Fibroblast of mammary gland (primary cell): Measurements from ENCODE around the gene NOX5.
"Not testable (repeated sequence)": the region's sequence is repeated elsewhere in the genome, so short reads cannot be mapped to it uniquely, and the experiment has no call there.

Experiments used
- DNase-seq: peaks from one replicate; pipeline ENCODE4 v3.0.0-alpha.2; 2010; ENCODE audit warnings: low read depth
- H3K4me3 ChIP-seq: 2 replicates; pipeline ENCODE4 v1.5.1; 2011; ENCODE audit warnings: low read depth, mild to moderate bottlenecking, low read length, moderate library complexity; ENCODE audit not compliant: control insufficient read depth
- CTCF ChIP-seq: conservative IDR thresholded peaks from 2 replicates; pipeline ENCODE4 v1.5.1; 2011; ENCODE audit warnings: low read depth, low read length, inconsistent platforms; ENCODE audit not compliant: control insufficient read depth, insufficient read depth

NOX5 gene

GRCh38 chr15:69014454-69014853, at the start of gene NOX5:
NOX5 (plus strand) TSS chr15:69014695; CDS start chr15:69014736, 41 bp downstream.
- TF ChIP-seq CTCF, result no peak
- no peak within 1 kb of the TSS for H3K4me3 ChIP-seq
- DNase-seq, result peak; percentile 45

GRCh38 chr15:68966996-68967395, 47.5 kb upstream of the NOX5 start:
- no peak for DNase-seq
- no peak overlapping the region for H3K4me3 ChIP-seq
- no peak for TF ChIP-seq CTCF

- H3K4me3 ChIP-seq, result no peak overlapping the region
- TF ChIP-seq CTCF, result no peak
- DNase-seq, result no peak
These were observed 46.5 kb upstream of the NOX5 start for GRCh38 chr15:68967948-68968347.

- DNase-seq, result no peak
- no peak for TF ChIP-seq CTCF
- H3K4me3 ChIP-seq, result no peak overlapping the region
These were observed 45.2 kb upstream of the NOX5 start for GRCh38 chr15:68969298-68969697.

GRCh38 chr15:68972201-68973065, 42.1 kb upstream of the NOX5 start:
- no peak overlapping the region for H3K4me3 ChIP-seq
- no peak for TF ChIP-seq CTCF
- DNase-seq, result no peak

- not testable (repeated sequence) for DNase-seq, H3K4me3 ChIP-seq
These were observed 38.8 kb upstream of the NOX5 start for GRCh38 chr15:68975651-68976160.

GRCh38 chr15:68977426-68977825, 37.1 kb upstream of the NOX5 start:
- DNase-seq, result not testable (repeated sequence)

More at GRCh38 chr15:68977426-68977825, 37.1 kb upstream of the NOX5 start:
- not testable (repeated sequence) for H3K4me3 ChIP-seq
